HepG2 (cell line): ENCODE measurements around the gene UEVLD. TPM values are rescaled to one million over a fixed set of nuclear protein-coding genes. Genes with fewer than 3 reads are reported as not detected.

Experiments used
- ATAC-seq: fragments of 200-7000 bp; cut with Tn5 transposase; 3 replicates; pipeline ENCODE4 v1.9.1; 2020; ENCODE audit warnings: mild to moderate bottlenecking, moderate library complexity
- BruUV-seq: library from RNA; stranded (reverse); fragments of 400-500 nt; replicated peaks from 2 replicates; lab custom pipeline; 2021; lab: Mats Ljungman, UMichigan
- CTCF ChIA-PET: fragments of 300-600 bp; formaldehyde crosslinking; extraction: SDS; loops from one replicate; lab custom pipeline; 2021; ENCODE audit warnings: low total read pairs, inconsistent platforms, low intra/inter-chr PET ratio; lab: Yijun Ruan, JAX
- POLR2A ChIA-PET: fragments of 350-600 bp; sonication (Branson Sonifier 250); formaldehyde crosslinking; loops from one replicate; lab custom pipeline; 2020; ENCODE audit warnings: antibody characterized with exemption, inconsistent platforms; lab: Yijun Ruan, JAX
- DNase-seq: peaks from one replicate; pipeline ENCODE4 v3.0.0-alpha.2; 2015; ENCODE audit warnings: low spot score
- FAIRE-seq: peaks from 3 replicates; lab custom pipeline; 2011; peaks lifted over from hg19 to GRCh38; lab: Jason Lieb, UNC
- H2AFZ ChIP-seq: one replicate; pipeline ENCODE4 v1.6.1; 2011; ENCODE audit warnings: low read length, inconsistent platforms
- H3K27ac ChIP-seq: fragments of 300-600 bp; 3 replicates; pipeline ENCODE4 v1.8.0; 2011; ENCODE audit warnings: mixed run types, mild to moderate bottlenecking, mixed read lengths, low read length, inconsistent platforms; ENCODE audit not compliant: insufficient read depth; ENCODE audit errors: extremely low read length
- H3K27me3 ChIP-seq, 2 experiments: fragments of 200-600 bp in 1 of 2; 2 replicates in 1 of 2; 3 replicates in 1 of 2; pipeline versions ENCODE4 v1.6.0 to v1.8.0; 2011; ENCODE audit warnings: low read length in 2 of 2, mild to moderate bottlenecking in 2 of 2, moderate library complexity in 2 of 2, inconsistent platforms in 1 of 2; ENCODE audit not compliant: insufficient read depth in 2 of 2, control insufficient read depth in 1 of 2
- H3K36me3 ChIP-seq, 2 experiments: fragments of 200-600 bp in 1 of 2; replicated peaks in 1 of 2; 2 replicates in 1 of 2; 3 replicates in 1 of 2; pipeline versions ENCODE4 v1.5.1 to v1.8.0; 2011; ENCODE audit warnings: low read length in 2 of 2, inconsistent platforms in 1 of 2; ENCODE audit not compliant: insufficient read depth in 2 of 2, control insufficient read depth in 1 of 2
- H3K4me1 ChIP-seq: 2 replicates; pipeline ENCODE4 v1.5.1; 2012; ENCODE audit warnings: low read length, inconsistent platforms; ENCODE audit not compliant: insufficient read depth
- H3K4me2 ChIP-seq: 2 replicates; pipeline ENCODE4 v1.6.0; 2011; ENCODE audit warnings: low read depth, low read length, inconsistent platforms
- H3K4me3 ChIP-seq, 3 experiments: fragments of 200-600 bp in 1 of 3; sonication (generic), shearing (Covaris generic) in 1 of 3; replicated peaks in 1 of 3; 2 replicates each; pipeline ENCODE4 v1.5.1; 2011 to 2016; ENCODE audit warnings: low read length in 3 of 3, inconsistent platforms in 2 of 3, low read depth in 2 of 3, mild to moderate bottlenecking in 2 of 3, control low read depth in 1 of 3, mixed read lengths in 1 of 3; ENCODE audit not compliant: insufficient read depth in 1 of 3
- H3K79me2 ChIP-seq: one replicate; pipeline ENCODE4 v1.6.1; 2011; ENCODE audit warnings: low read length, inconsistent platforms; ENCODE audit not compliant: insufficient read depth
- H3K9ac ChIP-seq: 2 replicates; pipeline ENCODE4 v1.6.0; 2011; ENCODE audit warnings: mild to moderate bottlenecking, low read depth, low read length, inconsistent platforms; ENCODE audit not compliant: insufficient read depth
- H3K9me3 ChIP-seq: 2 replicates; pipeline ENCODE4 v1.5.1; 2012; ENCODE audit warnings: mild to moderate bottlenecking, low read length
- H4K20me1 ChIP-seq: 2 replicates; pipeline ENCODE4 v1.6.0; 2011; ENCODE audit warnings: inconsistent platforms, mild to moderate bottlenecking, low read length, moderate library complexity; ENCODE audit not compliant: insufficient read depth
- MED8 ChIP-seq: sonication (generic); formaldehyde crosslinking; IDR thresholded peaks from 2 replicates; pipeline ENCODE4 v1.8.1; 2023; ENCODE audit warnings: mild to moderate bottlenecking, missing genetic modification reagents; ENCODE audit not compliant: insufficient replicate concordance
- NFIC ChIP-seq: IDR thresholded peaks from 2 replicates; pipeline ENCODE4 v1.6.1; 2012; ENCODE audit warnings: mild to moderate bottlenecking, low read length, inconsistent platforms
- SAP130 ChIP-seq: IDR thresholded peaks from 2 replicates; pipeline ENCODE4 v1.6.1; 2016; ENCODE audit warnings: low read depth
- SKIL ChIP-seq: sonication (generic); formaldehyde crosslinking; IDR thresholded peaks from 2 replicates; pipeline ENCODE4 v1.8.0; 2022; ENCODE audit warnings: missing genetic modification reagents, mild to moderate bottlenecking, moderate library complexity, borderline replicate concordance
- SMAD9 ChIP-seq: sonication (generic); formaldehyde crosslinking; IDR thresholded peaks from 2 replicates; pipeline ENCODE4 v1.5.1; 2020; ENCODE audit warnings: mild to moderate bottlenecking, missing genetic modification reagents
- SOX13 ChIP-seq, 3 experiments: fragments of 450-650 bp in 1 of 3; sonication (generic) in 1 of 3; formaldehyde crosslinking in 1 of 3; IDR thresholded peaks in 2 of 3; conservative IDR thresholded peaks in 1 of 3; 2 replicates each; pipeline versions ENCODE4 v1.5.0 to v1.6.1; 2016 to 2020; ENCODE audit warnings: antibody characterized with exemption in 1 of 3, mild to moderate bottlenecking in 1 of 3, missing compliant biosample characterization in 1 of 3, missing genetic modification reagents in 1 of 3, moderate library complexity in 1 of 3
- U2AF2 ChIP-seq: fragments of 200-400 bp; formaldehyde crosslinking; IDR thresholded peaks from 2 replicates; pipeline ENCODE4 v1.6.1; 2017; ENCODE audit warnings: low read depth, mild to moderate bottlenecking, low read length
- ZBTB44 ChIP-seq: sonication (generic); formaldehyde crosslinking; IDR thresholded peaks from 2 replicates; pipeline ENCODE4 v1.4.0; 2020; ENCODE audit warnings: missing genetic modification reagents
- ZBTB8A ChIP-seq: sonication (generic); formaldehyde crosslinking; IDR thresholded peaks from 2 replicates; pipeline ENCODE4 v1.4.0; 2020; ENCODE audit warnings: mild to moderate bottlenecking, low read depth, missing genetic modification reagents, borderline replicate concordance
- ZNF468 ChIP-seq: sonication (generic); formaldehyde crosslinking; IDR thresholded peaks from 2 replicates; pipeline ENCODE4 v1.8.0; 2022; ENCODE audit warnings: mild to moderate bottlenecking, moderate library complexity, missing genetic modification reagents
- ZNF747 ChIP-seq: sonication (generic); formaldehyde crosslinking; IDR thresholded peaks from 2 replicates; pipeline ENCODE4 v1.8.1; 2023; ENCODE audit warnings: missing genetic modification reagents, mild to moderate bottlenecking, borderline replicate concordance
- WGBS: methylation state at CpG from one replicate; pipeline ENCODE4 v1.1.6; 2017; ENCODE audit warnings: low lambda C conversion rate; 5-methylcytosine and 5-hydroxymethylcytosine counted together
- in situ Hi-C: cut with HindIII; loops from 2 replicates; pipeline ENCODE4 v1.10.0; 2017; ENCODE audit warnings: low pct_unique_long_range_greater_than_20kb; ENCODE audit not compliant: extremely low pct_ligation_motif_present
- intact Hi-C: fragments of 100-400 bp; cut with micrococcal nuclease; formaldehyde crosslinking; loops from one replicate; pipeline ENCODE4 v1.10.0; 2022; ENCODE audit not compliant: unreplicated experiment
- polyA plus RNA-seq, 8 experiments: library from polyadenylated mRNA; depleted of rRNA in 3 of 8; stranded (reverse) in 7 of 8; unstranded in 1 of 8; fragments of >200 nt; fragmentation: Illumina TruSeq in 4 of 8; extraction: Trizol in 4 of 8; gene quantifications; 2 replicates each; pipeline versions ENCODE4 v1.2.1 to v1.2.3, GENCODE V29; 2011 to 2016; ENCODE audit warnings: low read depth in 4 of 8, missing spikeins in 1 of 8, mixed read lengths in 1 of 8; ENCODE audit not compliant: insufficient read depth in 1 of 8
- total RNA-seq, 5 experiments: library from RNA; depleted of rRNA; stranded (reverse); fragments of >200 nt; fragmentation: Illumina TruSeq; extraction: Trizol; gene quantifications; 2 replicates each; pipeline ENCODE4 v1.2.3, GENCODE V29; 2016; ENCODE audit warnings: low read depth in 1 of 5
- TF ChIP-seq, protein P1 (sequence below): sonication (generic); formaldehyde crosslinking; IDR thresholded peaks from 2 replicates; pipeline ENCODE4 v1.8.0; 2022; ENCODE audit warnings: mild to moderate bottlenecking, missing genetic modification reagents; ENCODE audit not compliant: insufficient replicate concordance
- TF ChIP-seq, protein P2 (sequence below): IDR thresholded peaks from 2 replicates; pipeline ENCODE4 v1.6.1; 2012; ENCODE audit warnings: low read length, improper control_type of control experiment

The UEVLD gene
- total and polyA plus RNA-seq, 2 of the 13 experiments (the other 11 are each of a cell fraction or from before 2014, with no cell fraction given), result 5.7 to 13.7 TPM

- FAIRE-seq, result no peak
- WGBS, result 37% methylated on average over 2 of the region's 2 CpGs
- no peaks in the 10 kb centered on the region for H4K20me1 ChIP-seq
- DNase-seq, result no peak
- H2AFZ ChIP-seq, result no peak overlapping the region
- no peaks in the 10 kb centered on the region for H3K36me3 ChIP-seq
- peak overlapping the region; percentile 88; the same call in 1 of the 2 replicates for H3K9ac ChIP-seq
- in situ Hi-C loops, result loop anchor here (5.0 kb wide), 1 partner anchor 37 kb away; no protein-coding TSS in a partner anchor
- H3K4me2 ChIP-seq, result peak overlapping the region; percentile 83
- BruUV-seq, result no TSS peak
- ATAC-seq, result peak; percentile 15; the same call in 2 of the 3 replicates
- no peaks in the 10 kb centered on the region for H3K27me3 ChIP-seq
- no peaks in the 10 kb centered on the region for H3K9me3 ChIP-seq
- POLR2A ChIA-PET, result interaction anchor here (1.4 to 3.5 kb wide), 3 partner anchors 11 to 64 kb away, joined by 3 to 15 read pairs (median 8); partner anchors contain the start of genes SPTY2D1 and TSG101
- no peak overlapping the region for H3K27ac ChIP-seq
- CTCF ChIA-PET, result no interaction called here
- peaks cover 32% of the 10 kb centered on the region for H3K79me2 ChIP-seq
- intact Hi-C loops, result no loop called here
- peaks cover 48% of the 10 kb centered on the region for H3K4me1 ChIP-seq
- H3K4me3 ChIP-seq, result peak overlapping the region in 1 of 3 experiments; percentile 25; a peak in 1 of 6 replicates
- TF ChIP-seq U2AF2, result no peak
- TF ChIP-seq NFIC, result no peak
- no peak for TF ChIP-seq ZBTB8A
- 0 out of 2 replicates have a peak, but pooled peaks have one; percentile 29 for TF ChIP-seq SAP130 (CRISPR knock-in tag)
- no peak for TF ChIP-seq ZNF468 (CRISPR knock-in tag)
- no peak for TF ChIP-seq ZBTB44 (CRISPR knock-in tag)
- no peak for TF ChIP-seq SOX13 (IDR thresholded peaks at IDR 0.05)
- TF ChIP-seq SOX13 (CRISPR knock-in tag; conservative IDR thresholded peaks at IDR 0.05 in 1 of 2, IDR thresholded peaks at IDR 0.05 in 1 of 2), result peak in 1 of 2 experiments; percentile 41; a peak in 1 of 4 replicates
- TF ChIP-seq SMAD9, result no peak
- no peak for TF ChIP-seq MED8 (CRISPR knock-in tag)
- TF ChIP-seq, protein P1, sequence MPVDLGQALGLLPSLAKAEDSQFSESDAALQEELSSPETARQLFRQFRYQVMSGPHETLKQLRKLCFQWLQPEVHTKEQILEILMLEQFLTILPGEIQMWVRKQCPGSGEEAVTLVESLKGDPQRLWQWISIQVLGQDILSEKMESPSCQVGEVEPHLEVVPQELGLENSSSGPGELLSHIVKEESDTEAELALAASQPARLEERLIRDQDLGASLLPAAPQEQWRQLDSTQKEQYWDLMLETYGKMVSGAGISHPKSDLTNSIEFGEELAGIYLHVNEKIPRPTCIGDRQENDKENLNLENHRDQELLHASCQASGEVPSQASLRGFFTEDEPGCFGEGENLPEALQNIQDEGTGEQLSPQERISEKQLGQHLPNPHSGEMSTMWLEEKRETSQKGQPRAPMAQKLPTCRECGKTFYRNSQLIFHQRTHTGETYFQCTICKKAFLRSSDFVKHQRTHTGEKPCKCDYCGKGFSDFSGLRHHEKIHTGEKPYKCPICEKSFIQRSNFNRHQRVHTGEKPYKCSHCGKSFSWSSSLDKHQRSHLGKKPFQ (CRISPR knock-in tag), result no peak
- no peak for TF ChIP-seq ZNF747 (CRISPR knock-in tag)
- TF ChIP-seq SKIL (CRISPR knock-in tag), result no peak
- TF ChIP-seq, protein P2, sequence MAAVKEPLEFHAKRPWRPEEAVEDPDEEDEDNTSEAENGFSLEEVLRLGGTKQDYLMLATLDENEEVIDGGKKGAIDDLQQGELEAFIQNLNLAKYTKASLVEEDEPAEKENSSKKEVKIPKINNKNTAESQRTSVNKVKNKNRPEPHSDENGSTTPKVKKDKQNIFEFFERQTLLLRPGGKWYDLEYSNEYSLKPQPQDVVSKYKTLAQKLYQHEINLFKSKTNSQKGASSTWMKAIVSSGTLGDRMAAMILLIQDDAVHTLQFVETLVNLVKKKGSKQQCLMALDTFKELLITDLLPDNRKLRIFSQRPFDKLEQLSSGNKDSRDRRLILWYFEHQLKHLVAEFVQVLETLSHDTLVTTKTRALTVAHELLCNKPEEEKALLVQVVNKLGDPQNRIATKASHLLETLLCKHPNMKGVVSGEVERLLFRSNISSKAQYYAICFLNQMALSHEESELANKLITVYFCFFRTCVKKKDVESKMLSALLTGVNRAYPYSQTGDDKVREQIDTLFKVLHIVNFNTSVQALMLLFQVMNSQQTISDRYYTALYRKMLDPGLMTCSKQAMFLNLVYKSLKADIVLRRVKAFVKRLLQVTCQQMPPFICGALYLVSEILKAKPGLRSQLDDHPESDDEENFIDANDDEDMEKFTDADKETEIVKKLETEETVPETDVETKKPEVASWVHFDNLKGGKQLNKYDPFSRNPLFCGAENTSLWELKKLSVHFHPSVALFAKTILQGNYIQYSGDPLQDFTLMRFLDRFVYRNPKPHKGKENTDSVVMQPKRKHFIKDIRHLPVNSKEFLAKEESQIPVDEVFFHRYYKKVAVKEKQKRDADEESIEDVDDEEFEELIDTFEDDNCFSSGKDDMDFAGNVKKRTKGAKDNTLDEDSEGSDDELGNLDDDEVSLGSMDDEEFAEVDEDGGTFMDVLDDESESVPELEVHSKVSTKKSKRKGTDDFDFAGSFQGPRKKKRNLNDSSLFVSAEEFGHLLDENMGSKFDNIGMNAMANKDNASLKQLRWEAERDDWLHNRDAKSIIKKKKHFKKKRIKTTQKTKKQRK, result no peak
Observed at GRCh38 chr11:18590571-18590970, 2.0 kb upstream of the UEVLD start.
